Measurements from ENCODE around the gene PIK3CD.

GRCh38 chr1:9776685-9777084, 125.2 kb downstream of the PIK3CD start:
- TF ChIP-seq CTCF (IDR thresholded peaks at IDR 0.05; ENCODE audit: low read depth, low read length, poor library complexity, severe bottlenecking) (no peak), EZH2phosphoT487 (IDR thresholded peaks at IDR 0.05; ENCODE audit: borderline replicate concordance, low read length) (no peak)
